Stomach (tissue), 4 donors: ENCODE measurements around the gene PAK6.

Experiments used
- CTCF ChIP-seq, 7 experiments: fragments of 450-650 bp in 4 of 7; fragments of 200-600 bp in 3 of 7; sonication (generic) in 3 of 7; IDR thresholded peaks; one replicate each; pipeline ENCODE4 v1.5.1; 2016 to 2019; ENCODE audit warnings: antibody characterized with exemption in 7 of 7, control low read depth in 2 of 7, mild to moderate bottlenecking in 1 of 7
- EP300 ChIP-seq: sonication (generic); formaldehyde crosslinking; IDR thresholded peaks from one replicate; pipeline ENCODE4 v1.6.1; 2017; ENCODE audit warnings: antibody characterized with exemption

DNA sequence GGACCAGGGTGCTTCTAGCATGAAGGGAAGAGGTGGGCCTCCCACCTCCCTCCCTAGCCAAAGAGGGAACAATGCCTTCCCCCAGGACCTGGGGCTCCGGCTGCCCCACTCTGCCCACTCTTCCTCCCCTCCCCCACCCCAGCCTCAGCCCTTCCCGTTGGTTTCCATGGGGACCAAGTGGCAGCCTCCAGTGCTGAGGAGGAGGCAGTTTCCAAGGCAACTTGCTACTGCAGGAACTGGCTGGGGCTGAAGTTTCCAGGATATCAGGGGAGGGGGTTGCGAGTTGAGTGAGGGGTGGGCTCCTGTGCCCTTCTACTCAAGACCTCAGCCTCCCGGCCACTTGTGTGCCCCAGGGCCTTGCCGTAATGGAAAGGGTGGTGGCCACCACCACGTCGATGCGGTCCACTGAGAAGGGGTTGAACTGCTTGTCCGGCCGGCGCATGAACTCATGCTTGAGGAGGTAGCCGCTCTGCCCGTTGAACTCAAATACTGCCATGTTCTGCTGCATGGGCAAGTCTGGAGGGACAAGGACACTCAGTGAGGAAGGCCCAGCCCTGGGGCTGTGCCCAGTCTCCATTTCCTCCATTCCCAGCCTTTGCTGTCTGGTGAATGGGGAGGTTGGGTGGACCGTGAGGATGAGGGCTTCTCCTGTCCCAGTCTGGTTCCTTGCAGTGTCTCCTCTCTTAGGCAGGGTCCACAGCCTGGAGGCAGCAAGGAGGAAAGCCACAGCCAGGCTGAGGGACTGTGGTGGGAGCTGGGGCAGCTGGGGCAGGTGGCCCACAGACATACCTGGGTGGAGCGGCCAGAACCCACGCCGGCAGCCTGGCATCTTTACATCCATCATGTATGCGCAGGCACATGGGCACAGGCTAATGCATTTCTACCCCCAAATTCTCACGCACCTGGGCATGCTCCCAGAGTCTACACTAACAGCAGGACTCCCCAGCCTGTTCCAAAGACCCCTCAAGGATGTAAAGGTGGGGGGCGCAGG, 55.3 kb downstream of the PAK6 start:
- TF ChIP-seq EP300 (no peak), CTCF (IDR thresholded peaks at IDR 0.05) (no peak)
